Lung (tissue), 12 donors: ENCODE measurements around the gene TGM1. TPM values are rescaled to one million over a fixed set of nuclear protein-coding genes. Genes with fewer than 3 reads are reported as not detected.

Experiments used
- ATAC-seq: fragments of 200-7000 bp; cut with Tn5 transposase; one replicate; pipeline ENCODE4 v1.9.1; 2020; ENCODE audit warnings: moderate number of reproducible peaks; ENCODE audit not compliant: insufficient read depth, low FRiP score
- DNase-seq, 3 donors: peaks; one replicate each; pipeline ENCODE4 v3.0.0-alpha.2; 2013 to 2017
- H3K27ac ChIP-seq, 2 donors: one replicate each; pipeline ENCODE4 v1.5.1; 2013; ENCODE audit warnings: mild to moderate bottlenecking in 2 of 2, moderate library complexity in 2 of 2, control low read depth in 1 of 2, inconsistent platforms in 1 of 2, low read depth in 1 of 2, low read length in 1 of 2
- H3K27me3 ChIP-seq, 3 donors: one replicate each; pipeline ENCODE4 v1.5.1; 2013; ENCODE audit warnings: low read length in 2 of 3; ENCODE audit not compliant: control insufficient read depth in 3 of 3, insufficient read depth in 3 of 3
- H3K36me3 ChIP-seq, 4 donors: one replicate each; pipeline ENCODE4 v1.5.1; 2013; ENCODE audit warnings: low read length in 4 of 4, mild to moderate bottlenecking in 1 of 4, moderate library complexity in 1 of 4; ENCODE audit not compliant: control insufficient read depth in 4 of 4, insufficient read depth in 4 of 4
- H3K4me1 ChIP-seq, 5 donors: one replicate each; pipeline ENCODE4 v1.5.1; 2013; ENCODE audit warnings: low read length in 5 of 5, mild to moderate bottlenecking in 2 of 5, moderate library complexity in 1 of 5; ENCODE audit not compliant: control insufficient read depth in 5 of 5, insufficient read depth in 5 of 5
- H3K4me3 ChIP-seq: one replicate; pipeline ENCODE4 v1.5.1; 2013; ENCODE audit warnings: mild to moderate bottlenecking, control low read depth, moderate library complexity
- H3K9ac ChIP-seq, 2 donors: one replicate each; pipeline ENCODE4 v1.5.1; 2013; ENCODE audit warnings: low read length in 2 of 2, control low read depth in 1 of 2; ENCODE audit not compliant: insufficient read depth in 1 of 2
- H3K9me3 ChIP-seq, 4 donors: one replicate each; pipeline ENCODE4 v1.5.1; 2013; ENCODE audit warnings: low read length in 3 of 4, mild to moderate bottlenecking in 1 of 4, moderate library complexity in 1 of 4; ENCODE audit not compliant: control insufficient read depth in 4 of 4, insufficient read depth in 3 of 4
- CTCF ChIP-seq: IDR thresholded peaks from 2 replicates; pipeline ENCODE4 v1.5.1; 2012; ENCODE audit warnings: mild to moderate bottlenecking; ENCODE audit errors: control extremely low read depth, extremely low read depth
- WGBS, 2 donors: extraction: QIAGEN DNeasy Blood & Tissue Kit; methylation state at CpG; one replicate each; pipeline ENCODE4 v1.1.7; 2013; 5-methylcytosine and 5-hydroxymethylcytosine counted together
- polyA plus RNA-seq, 2 donors: library from polyadenylated mRNA; stranded (reverse); fragments of 200-250 nt; gene quantifications; one replicate each; pipeline ENCODE4 v1.2.1, GENCODE V29; 2013
- total RNA-seq, 2 donors: library from RNA; depleted of rRNA in 1 of 2; stranded (reverse); fragments of >200 nt in 1 of 2; gene quantifications; one replicate each; pipeline ENCODE4 v1.2.1, GENCODE V29; 2014 to 2021
- donor health status: control.
- donor health status: control.
- donor health status: Bipolar disorder and iron deficiency.
- donor health status: healthy.
- donor health status: DM: yes; HTN: yes; CAD: no.

Gene TGM1
- total and polyA plus RNA-seq, 4 donors = 1.9 to 11.3 (median 9.3) TPM

GRCh38 chr14:24260026-24260779 is 2.8 kb downstream of the TGM1 start:
- no peaks in the 10 kb centered on the region for H3K27me3 ChIP-seq
- H3K9me3 ChIP-seq = no peaks in the 10 kb centered on the region
- H3K4me1 ChIP-seq = peaks cover 0 to 11% (median 7%) of the 10 kb centered on the region in 5 donors
- peak in 1 of 3 donors; percentile 16 for DNase-seq
- TF ChIP-seq CTCF = no peak
- no peak for ATAC-seq
- peak overlapping the region in 1 of 2 donors; percentile 22 for H3K27ac ChIP-seq
- 87 to 95% methylated on average over 16 of the region's 16 CpGs for WGBS, 2 donors
- peaks cover 0 to 2% (median 0%) of the 10 kb centered on the region in 4 donors for H3K36me3 ChIP-seq
- H3K4me3 ChIP-seq = no peak overlapping the region
- no peak overlapping the region for H3K9ac ChIP-seq

GRCh38 chr14:24259282-24260025 is 3.5 kb downstream of the TGM1 start:
- Histone ChIP-seq H3K9ac (no peak overlapping the region), H3K4me1 (peaks cover 0 to 11% (median 7%) of the 10 kb centered on the region in 5 donors), H3K4me3 (no peak overlapping the region), H3K36me3 (peaks cover 0 to 6% (median 0%) of the 10 kb centered on the region in 4 donors), H3K27me3 (no peaks in the 10 kb centered on the region), H3K9me3 (no peaks in the 10 kb centered on the region), H3K27ac (peak overlapping the region in 1 of 2 donors; percentile 59)
- WGBS, 2 donors = 67 to 85% methylated on average over 15 to 16 of the region's 16 CpGs
- ATAC-seq = peak; percentile 27
- peak; percentile 64 to 83 (median 79) for DNase-seq
- no peak for TF ChIP-seq CTCF

- no peak for ATAC-seq
- H3K4me3 ChIP-seq = no peak overlapping the region
- WGBS, 2 donors = 91 to 97% methylated on average over 18 of the region's 18 CpGs
Measured at GRCh38 chr14:24258548-24259265, 4.3 kb downstream of the TGM1 start.

More at GRCh38 chr14:24258548-24259265, 4.3 kb downstream of the TGM1 start:
- Histone ChIP-seq H3K9me3 (no peaks in the 10 kb centered on the region), H3K36me3 (peaks cover 0 to 8% (median 0%) of the 10 kb centered on the region in 4 donors), H3K27me3 (no peaks in the 10 kb centered on the region), H3K9ac (no peak overlapping the region), H3K4me1 (peaks cover 0 to 11% (median 7%) of the 10 kb centered on the region in 5 donors), H3K27ac (peak overlapping the region in 1 of 2 donors; percentile 59)
- TF ChIP-seq CTCF = no peak
- no peak for DNase-seq
